ENCODE results near the gene ARHGAP5. TPM values are rescaled to one million over a fixed set of nuclear protein-coding genes. Genes with fewer than 3 reads are reported as not detected.

The ARHGAP5 gene
- total RNA-seq, 4 donors from 2014 or later, result 101 to 124 (median 102) TPM

DNA sequence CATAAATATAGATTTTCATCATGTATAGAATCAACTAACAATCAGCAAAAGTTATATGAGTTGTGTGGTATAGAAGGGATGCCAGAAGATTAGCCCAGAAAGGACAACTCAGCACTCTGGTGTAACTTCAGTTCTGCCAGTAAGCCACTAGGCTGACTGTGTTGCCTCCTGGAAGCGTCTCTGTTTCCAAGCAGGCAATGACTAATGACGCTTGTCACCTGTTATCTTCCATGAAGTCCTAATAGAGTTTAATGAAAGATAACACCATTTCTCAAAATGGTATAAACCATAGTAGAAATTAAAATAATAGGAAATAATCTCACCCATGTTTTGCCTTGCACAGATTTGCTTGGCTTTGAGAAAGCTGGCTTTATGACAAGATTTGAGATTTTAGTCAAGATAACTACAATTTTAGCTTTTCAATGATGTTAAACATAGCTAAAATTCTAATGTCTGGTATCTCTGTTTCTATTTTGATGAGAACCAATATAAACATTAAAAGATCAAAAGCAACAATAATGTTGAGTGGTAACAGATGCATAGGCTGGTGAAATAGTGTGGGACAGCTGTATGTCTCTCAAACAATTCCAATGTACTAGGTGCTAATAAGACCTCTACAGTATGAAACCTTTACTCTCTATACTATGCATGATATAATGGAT, 115.7 kb downstream of the ARHGAP5 start:
- TF ChIP-seq, protein P1, sequence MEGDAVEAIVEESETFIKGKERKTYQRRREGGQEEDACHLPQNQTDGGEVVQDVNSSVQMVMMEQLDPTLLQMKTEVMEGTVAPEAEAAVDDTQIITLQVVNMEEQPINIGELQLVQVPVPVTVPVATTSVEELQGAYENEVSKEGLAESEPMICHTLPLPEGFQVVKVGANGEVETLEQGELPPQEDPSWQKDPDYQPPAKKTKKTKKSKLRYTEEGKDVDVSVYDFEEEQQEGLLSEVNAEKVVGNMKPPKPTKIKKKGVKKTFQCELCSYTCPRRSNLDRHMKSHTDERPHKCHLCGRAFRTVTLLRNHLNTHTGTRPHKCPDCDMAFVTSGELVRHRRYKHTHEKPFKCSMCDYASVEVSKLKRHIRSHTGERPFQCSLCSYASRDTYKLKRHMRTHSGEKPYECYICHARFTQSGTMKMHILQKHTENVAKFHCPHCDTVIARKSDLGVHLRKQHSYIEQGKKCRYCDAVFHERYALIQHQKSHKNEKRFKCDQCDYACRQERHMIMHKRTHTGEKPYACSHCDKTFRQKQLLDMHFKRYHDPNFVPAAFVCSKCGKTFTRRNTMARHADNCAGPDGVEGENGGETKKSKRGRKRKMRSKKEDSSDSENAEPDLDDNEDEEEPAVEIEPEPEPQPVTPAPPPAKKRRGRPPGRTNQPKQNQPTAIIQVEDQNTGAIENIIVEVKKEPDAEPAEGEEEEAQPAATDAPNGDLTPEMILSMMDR (IDR thresholded peaks at IDR 0.05; ENCODE audit: low read depth), result no peak

DNA sequence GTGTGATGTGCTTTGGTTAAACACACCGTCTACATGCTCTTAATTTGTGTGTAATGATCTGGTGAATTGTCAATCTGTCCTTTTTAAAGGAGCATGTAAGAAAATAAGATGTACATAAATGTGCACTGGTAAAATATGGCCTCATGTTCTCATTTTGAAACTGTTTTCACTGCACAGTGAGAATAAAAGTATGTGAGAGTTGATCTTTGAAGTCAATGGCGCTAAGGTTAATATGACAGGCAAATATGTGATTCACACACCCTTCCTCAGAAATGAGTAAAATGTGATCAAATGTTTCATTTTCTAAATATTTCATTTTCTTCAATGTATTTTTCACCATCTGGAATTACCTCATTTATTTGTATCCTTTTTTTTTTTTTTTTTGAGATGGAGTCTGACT, 116.4 kb downstream of the ARHGAP5 start:
- TF ChIP-seq, protein P1 (IDR thresholded peaks at IDR 0.05; ENCODE audit: low read depth), result no peak

DNA sequence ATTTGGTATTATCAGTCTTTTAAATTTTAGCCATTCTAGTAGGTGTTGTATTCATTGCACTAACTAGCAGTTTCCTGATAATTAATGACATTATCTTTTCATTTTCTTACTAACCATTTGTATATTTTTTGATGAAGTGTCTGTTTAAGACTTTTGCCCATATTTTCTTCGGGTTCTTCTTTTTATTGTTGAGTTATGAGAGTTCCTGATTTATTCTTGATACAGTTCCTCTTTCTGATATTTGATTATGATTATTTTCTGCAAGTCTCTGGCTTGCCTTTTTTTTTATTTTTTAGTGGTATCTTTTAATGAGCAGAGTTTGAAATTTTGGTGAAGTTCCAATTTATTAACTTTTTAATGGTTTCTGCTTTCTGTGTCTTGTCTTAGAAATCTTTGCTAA, 118.5 kb downstream of the ARHGAP5 start:
- TF ChIP-seq, protein P1 (IDR thresholded peaks at IDR 0.05; ENCODE audit: low read depth), result no peak

DNA sequence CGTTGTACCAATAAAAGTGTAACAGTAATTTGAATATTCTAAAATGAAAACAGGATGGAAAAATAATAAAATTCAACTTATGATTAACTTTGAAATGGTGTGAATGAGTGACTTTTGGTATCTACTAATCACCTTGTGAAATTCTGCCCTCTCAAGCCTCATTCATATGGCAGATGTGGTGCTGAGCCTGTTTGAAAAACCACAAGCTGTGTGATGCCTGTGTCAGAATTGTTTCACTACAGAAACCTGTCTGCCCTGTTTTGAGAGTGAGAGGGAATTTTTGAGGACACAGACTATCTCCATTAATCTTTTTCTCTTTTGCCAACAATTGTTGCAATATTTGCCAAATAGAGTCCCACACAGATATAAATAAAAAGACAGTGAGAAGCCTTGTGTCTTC, 120.8 kb downstream of the ARHGAP5 start:
- TF ChIP-seq, protein P1 (IDR thresholded peaks at IDR 0.05; ENCODE audit: low read depth), result no peak

DNA sequence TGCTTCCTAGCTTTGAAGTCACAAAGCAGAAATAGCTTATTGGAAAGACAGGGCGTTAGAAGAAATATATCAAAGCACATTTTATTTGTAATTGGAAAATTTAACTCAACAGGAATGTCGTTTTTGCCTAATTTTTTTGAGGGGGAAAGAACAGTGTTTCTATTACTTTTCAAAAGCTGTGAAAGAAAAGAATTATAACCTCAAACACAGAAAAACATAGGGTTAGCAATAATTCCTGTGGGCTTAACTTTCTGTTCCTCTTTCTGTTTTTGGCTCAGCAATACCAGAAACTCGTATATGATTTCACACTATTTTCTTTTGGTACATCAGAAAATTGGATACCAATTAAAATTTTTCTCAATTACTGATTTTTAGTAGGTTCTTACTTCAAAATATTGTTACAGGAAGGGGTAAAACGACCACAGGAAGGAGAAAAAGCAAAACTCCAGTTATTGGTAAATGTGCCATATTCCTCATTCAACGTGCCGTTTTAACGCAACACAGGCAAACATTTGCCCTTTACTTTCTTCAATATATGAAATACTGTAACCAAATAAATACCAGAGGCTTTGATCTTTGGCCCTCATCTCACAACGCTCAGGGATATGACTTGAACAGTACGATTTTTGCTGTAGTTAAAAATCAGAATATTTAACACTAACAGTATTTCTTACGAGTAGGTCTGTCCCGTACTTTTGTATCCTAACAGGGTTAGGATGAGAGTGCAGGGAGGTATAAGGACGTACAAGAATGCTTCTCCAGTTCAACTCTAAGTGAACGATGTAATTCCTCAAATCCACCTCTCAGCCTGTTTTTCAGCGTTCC, 123.5 kb downstream of the ARHGAP5 start:
- TF ChIP-seq, protein P1 (IDR thresholded peaks at IDR 0.05; ENCODE audit: low read depth), result no peak

DNA sequence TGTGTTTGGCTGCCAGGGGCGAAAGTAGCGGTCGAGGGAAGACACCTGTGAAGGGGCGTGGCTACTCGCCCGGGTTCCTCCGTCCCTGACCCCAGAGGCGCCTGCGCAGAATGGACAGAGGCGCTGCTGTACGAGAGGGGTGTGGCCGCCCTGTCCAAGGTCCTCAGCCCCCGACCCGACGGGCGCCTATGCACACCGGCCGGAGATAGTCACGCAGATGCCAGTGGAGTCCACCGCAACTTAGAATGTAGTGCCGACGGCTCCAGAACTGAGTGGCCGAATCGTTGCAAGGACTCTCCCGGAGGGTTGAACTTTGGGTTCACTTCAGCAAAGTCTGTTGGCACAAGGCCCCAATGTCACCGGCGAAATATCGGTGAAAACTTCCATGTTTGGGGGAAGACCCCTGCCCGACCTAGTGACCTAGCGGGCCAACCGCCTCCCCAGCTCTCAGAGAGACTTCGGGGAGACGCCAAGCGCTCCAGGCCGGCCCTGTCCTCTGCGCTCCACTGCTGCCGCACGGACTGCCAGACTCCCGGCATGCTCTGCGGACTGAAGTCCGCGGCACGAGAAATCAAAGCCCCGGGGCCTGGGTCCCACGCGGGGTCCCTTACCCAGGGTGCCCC, 124.2 kb downstream of the ARHGAP5 start:
- TF ChIP-seq, protein P1 (IDR thresholded peaks at IDR 0.05; ENCODE audit: low read depth), result no peak

All from subcutaneous adipose tissue (tissue), 4 donors.